Inflammatory macrophage treated with lipopolysaccharide for 1 hour (primary cell): ENCODE results near the gene GNPDA1.

Experiments used
- DNase-seq, 2 donors: peaks; one replicate each; pipeline ENCODE4 v3.0.0-alpha.2; 2020 to 2022

Gene GNPDA1

DNA sequence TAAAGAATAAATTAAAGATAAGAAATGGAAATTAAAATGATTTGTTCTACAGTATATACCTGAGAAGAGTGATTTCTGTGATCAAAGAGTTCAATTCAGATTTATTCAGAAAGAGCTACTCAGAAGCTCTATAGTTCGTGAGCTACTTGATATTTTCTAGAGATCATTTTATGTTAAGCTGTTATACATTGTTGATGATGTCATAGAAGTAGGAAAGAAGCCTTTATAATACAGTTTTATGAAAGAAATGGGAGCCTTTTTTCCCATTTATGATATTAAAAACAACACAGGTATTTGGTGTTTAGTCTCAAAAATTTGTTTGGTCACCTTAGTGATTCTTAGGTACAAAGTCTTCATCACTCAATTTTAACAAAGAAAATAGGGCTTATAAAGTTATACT is 23.1 kb downstream of the GNPDA1 start:
- DNase-seq: no peak

DNA sequence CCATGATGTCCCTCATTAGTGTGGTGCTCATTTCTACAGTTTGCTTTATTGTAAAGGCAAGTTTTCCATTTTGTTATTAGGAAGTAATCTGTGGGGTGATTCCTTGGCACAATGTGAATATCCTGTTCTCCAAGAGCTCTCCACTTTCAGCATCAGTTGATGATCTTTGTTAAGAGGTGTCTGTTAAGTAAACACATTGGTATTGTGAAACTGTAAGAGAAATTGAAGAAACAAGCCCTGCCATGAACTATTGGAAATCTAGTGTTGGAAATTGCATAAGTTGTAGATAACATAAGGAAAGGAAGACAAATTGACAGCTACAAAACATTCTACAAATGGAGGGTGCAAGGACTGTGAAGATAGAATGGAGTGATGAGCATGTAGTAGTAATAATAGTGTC is 26.8 kb downstream of the GNPDA1 start:
- DNase-seq: no peak

GRCh38 chr5:141982626-141983025 is 30.2 kb downstream of the GNPDA1 start:
- DNase-seq: no peak

DNA sequence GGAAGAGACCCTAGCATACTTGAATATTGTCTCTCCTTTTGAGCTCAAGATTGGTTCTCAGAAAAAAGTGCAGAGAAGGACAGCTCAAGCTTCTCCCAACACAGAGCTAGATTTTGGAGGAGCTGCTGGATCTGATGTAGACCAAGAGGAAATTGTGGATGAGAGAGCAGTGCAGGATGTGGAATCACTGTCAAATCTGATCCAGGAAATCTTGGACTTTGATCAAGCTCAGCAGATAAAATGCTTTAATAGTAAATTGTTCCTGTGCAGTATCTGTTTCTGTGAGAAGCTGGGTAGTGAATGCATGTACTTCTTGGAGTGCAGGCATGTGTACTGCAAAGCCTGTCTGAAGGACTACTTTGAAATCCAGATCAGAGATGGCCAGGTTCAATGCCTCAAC is 34.4 kb downstream of the GNPDA1 start:
- no peak for DNase-seq

- DNase-seq: no peak
These were observed 36.7 kb downstream of the GNPDA1 start for GRCh38 chr5:141976176-141976575.

- no peak for DNase-seq
These were observed 38.8 kb downstream of the GNPDA1 start for GRCh38 chr5:141973871-141974595.

- peak; percentile 62 to 82 for DNase-seq
These were observed 42.8 kb downstream of the GNPDA1 start for GRCh38 chr5:141969783-141970771.

DNA sequence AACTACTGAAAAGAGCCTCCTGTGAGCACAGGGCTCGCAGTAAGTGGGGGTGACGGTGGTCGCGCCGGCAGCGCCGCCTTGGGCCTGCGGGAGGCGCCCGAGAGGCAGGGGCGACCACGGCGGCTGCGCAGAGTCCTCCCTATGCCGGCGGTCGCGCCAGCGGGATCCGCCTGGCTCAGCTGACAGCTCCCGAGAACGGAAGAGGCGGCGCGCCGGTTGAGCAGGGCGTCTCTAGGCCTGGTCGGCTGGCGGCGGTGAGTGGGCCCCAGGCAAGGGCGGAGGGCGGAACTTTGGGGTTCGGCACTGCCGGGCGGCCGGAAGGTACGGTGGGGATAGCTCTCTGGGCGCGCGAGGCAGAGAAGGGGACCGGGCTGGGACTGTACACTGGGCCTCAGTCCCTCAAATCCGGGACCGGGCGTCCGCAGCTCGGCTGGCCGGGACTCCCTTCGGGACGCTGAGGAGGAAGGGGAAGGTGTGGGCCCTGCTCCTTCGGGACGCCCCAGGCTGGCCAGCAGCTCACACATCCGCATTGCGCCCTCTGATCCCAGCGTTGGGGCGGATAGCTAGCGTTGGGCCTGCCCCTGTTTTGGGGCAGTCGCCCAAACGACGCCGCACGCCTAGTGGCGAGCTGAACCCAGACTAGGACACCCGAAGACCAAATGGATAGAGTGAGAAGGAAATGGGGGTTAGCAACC is 43.8 kb downstream of the GNPDA1 start, which contains the start of gene RNF14:
TSS of gene RNF14 (plus strand) at position 192 of the 695 bp plus-strand sequence. CDS start 4,484 bp downstream, outside the sequence.
- peak; percentile 94 to 96 for DNase-seq

GRCh38 chr5:141966963-141967333 is 45.9 kb downstream of the GNPDA1 start:
- no peak for DNase-seq

- no peak for DNase-seq
These were observed 46.4 kb downstream of the GNPDA1 start for GRCh38 chr5:141966275-141966962.

GRCh38 chr5:141965071-141965470 is 47.8 kb downstream of the GNPDA1 start:
- DNase-seq: no peak

GRCh38 chr5:141963701-141964100 is 49.1 kb downstream of the GNPDA1 start:
- DNase-seq: no peak

DNA sequence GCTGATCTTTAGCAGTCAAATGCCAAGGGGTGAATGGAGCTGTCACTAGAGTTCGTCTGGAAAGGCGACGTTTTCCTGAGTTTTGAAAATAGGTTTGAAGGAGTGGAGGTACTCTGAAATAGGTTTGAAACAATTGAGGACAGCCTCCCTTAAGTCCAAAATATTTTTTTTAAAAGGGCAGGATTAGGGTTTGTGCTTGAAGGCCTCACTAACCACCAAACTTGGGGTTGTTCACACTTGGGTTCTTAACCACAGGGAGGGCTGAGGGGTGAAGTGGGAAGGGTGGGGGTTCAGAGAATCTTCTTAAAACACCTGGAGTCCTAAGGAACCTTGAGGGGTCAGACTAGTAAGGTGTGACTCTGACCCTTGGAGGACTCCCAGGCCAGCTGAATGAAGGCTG is 51.4 kb downstream of the GNPDA1 start:
- DNase-seq: no peak

DNA sequence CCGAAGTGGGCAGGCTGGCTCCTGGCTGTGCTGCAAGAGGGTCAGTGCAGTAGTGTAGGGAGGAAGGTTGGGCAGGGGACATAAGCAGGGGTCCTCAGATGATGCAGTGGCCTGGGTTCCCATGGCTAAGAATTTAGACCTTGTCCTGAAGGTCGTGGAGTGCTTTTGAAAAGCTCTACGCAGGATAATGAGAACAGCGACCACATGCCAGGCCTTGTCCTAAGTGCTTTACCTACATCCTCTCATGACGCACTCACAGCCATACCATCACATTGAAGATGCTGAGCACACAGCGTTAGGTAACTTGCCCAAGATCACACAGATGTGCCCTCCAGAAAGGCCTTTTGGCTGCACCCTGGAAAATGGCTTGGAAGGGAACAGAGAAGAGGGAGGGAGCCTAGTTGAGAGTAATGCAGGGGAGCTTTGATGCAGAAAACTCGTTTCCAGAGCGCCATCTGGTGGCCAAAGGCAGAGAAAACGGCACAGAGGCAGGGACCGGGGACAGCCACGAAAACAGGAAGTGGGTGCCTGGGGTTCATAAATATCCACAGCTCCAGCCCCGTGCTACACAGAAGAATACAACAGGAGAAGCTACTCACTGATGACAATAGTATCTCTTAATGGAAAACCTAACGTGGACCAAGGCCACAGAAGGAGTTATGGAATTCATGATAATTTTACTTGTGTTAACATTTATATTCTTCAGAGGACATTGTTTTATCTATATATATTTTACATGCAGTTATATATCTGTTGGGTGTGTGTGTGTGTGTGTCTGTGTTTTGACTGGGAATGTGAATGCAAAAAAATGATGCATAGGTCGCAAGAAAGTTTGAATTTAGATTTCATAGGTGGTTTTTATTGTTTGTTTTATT is 52.1 kb downstream of the GNPDA1 start:
- peak; percentile 82 to 99 for DNase-seq

GRCh38 chr5:141960018-141960417 is 52.8 kb downstream of the GNPDA1 start:
- no peak for DNase-seq

- peak; percentile 89 to 94 for DNase-seq
These were observed 54.2 kb downstream of the GNPDA1 start for GRCh38 chr5:141958546-141959172.

DNA sequence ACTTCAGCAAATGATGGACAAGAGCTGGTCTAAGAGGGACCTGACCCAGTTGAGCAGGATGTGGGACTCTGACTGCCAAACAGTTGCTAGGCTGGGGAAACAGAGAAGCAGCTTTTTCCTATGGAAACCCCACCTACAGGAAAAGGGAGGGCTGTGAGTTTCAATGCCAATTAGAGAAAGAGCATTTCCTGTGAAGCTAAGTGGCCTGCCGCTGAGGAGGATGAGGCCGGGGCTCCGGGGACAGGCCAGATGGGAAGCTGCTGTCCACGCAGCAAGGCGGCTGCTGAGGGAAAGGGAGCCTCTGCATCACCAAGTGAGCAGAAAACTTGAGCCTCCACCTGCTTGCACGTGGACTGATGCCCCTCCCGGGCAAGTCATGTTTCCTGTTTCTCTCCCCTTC is 54.7 kb downstream of the GNPDA1 start, which contains the start of gene PCDH12:
TSS of gene PCDH12 (minus strand) at position 90 of the 400 bp plus-strand sequence. CDS start 351 bp downstream, outside the sequence.
- peak; percentile 35 to 38 for DNase-seq

GRCh38 chr5:141957367-141957996 is 55.3 kb downstream of the GNPDA1 start:
- DNase-seq: peak in 1 of 2 donors; percentile 8

DNA sequence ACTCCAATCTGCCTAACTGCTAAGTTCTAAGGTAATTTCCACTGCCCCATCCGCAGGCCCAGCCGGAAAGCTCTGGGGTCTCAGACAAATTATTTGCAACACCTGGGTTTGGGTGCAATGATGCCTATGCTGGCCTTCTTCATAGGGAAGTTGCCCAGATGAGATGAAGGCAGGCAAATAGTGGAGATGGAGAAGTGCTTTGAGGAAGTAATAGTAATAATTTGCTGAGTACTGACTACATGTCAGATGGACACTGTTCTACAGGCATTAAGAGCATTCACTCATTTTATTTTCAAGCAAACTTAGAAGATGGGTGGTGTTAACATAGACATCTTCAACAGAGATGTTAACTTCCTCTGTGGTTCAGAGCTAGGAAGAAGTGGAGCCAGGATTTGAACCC is 58.6 kb downstream of the GNPDA1 start:
- peak; percentile 17 to 41 for DNase-seq

DNA sequence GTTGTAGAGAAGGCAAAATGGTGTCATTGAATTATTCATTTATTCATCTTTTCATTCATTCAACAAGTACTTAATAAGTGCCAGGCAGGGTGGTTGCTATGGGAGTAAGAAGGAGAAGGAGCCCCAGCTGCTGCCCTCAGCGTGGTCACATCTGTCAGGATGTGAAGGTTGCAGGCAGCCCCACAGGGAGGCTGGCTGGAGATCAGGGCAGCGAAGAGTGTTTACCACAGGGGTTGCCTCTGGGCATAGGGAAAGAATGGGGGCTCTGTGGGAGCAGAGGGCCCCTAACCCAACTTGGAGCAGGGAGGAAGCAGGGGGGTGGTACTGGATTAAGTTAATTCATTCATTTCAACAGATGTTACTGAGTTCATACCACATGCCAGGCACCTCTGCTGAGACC is 60.8 kb downstream of the GNPDA1 start:
- no peak for DNase-seq
